IMR-90 (cell line): ENCODE measurements around the gene COL12A1. TPM values are rescaled to one million over a fixed set of nuclear protein-coding genes. Genes with fewer than 3 reads are reported as not detected.

Experiments used
- ATAC-seq: fragments of 200-7000 bp; cut with Tn5 transposase; 2 replicates; pipeline ENCODE4 v1.9.1; 2020; ENCODE audit warnings: low read depth, mild to moderate bottlenecking, moderate library complexity
- BruUV-seq: library from RNA; stranded (reverse); fragments of 400-500 nt; replicated peaks from 2 replicates; lab custom pipeline; 2021; lab: Mats Ljungman, UMichigan
- CTCF ChIA-PET: fragments of 300-600 bp; formaldehyde crosslinking; extraction: SDS; loops from one replicate; lab custom pipeline; 2021; ENCODE audit warnings: antibody characterized with exemption; lab: Yijun Ruan, JAX
- POLR2A ChIA-PET: fragments of 300-600 bp; sonication (Branson Sonifier 250); formaldehyde crosslinking; loops from one replicate; lab custom pipeline; 2022; ENCODE audit warnings: antibody characterized with exemption; ENCODE audit not compliant: unreplicated experiment; lab: Charles Lee
- DNase-seq: peaks from one replicate; pipeline ENCODE4 v3.0.0; 2013
- H2AFZ ChIP-seq: replicated peaks from 2 replicates; pipeline ENCODE3; 2013; ENCODE audit warnings: low read length, mild to moderate bottlenecking; ENCODE audit not compliant: poor library complexity
- H2AK5ac ChIP-seq: 2 replicates; pipeline ENCODE4 v1.6.1; 2013; ENCODE audit warnings: low read depth, low read length, inconsistent platforms
- H2AK9ac ChIP-seq: replicated peaks from 2 replicates; pipeline ENCODE3; 2013; ENCODE audit warnings: mild to moderate bottlenecking, low read depth, low read length, moderate library complexity; ENCODE audit not compliant: poor library complexity
- H2BK120ac ChIP-seq: 2 replicates; pipeline ENCODE4 v1.6.1; 2013; ENCODE audit warnings: low read depth, low read length, inconsistent platforms
- H2BK15ac ChIP-seq: 3 replicates; pipeline ENCODE4 v1.6.1; 2013; ENCODE audit warnings: low read depth, low read length, inconsistent platforms
- H2BK20ac ChIP-seq: 2 replicates; pipeline ENCODE4 v1.6.1; 2013; ENCODE audit warnings: low read depth, mild to moderate bottlenecking, inconsistent platforms, low read length, moderate library complexity
- H2BK5ac ChIP-seq: 2 replicates; pipeline ENCODE4 v1.6.1; 2013; ENCODE audit warnings: mild to moderate bottlenecking, low read depth, low read length, inconsistent platforms; ENCODE audit not compliant: poor library complexity, severe bottlenecking
- H3K14ac ChIP-seq: replicated peaks from 2 replicates; pipeline ENCODE4 v1.6.1; 2013; ENCODE audit warnings: low read depth, low read length, inconsistent platforms
- H3K18ac ChIP-seq: 2 replicates; pipeline ENCODE4 v1.6.1; 2013; ENCODE audit warnings: low read depth, low read length, control low read depth
- H3K23ac ChIP-seq: 2 replicates; pipeline ENCODE4 v1.6.1; 2013; ENCODE audit warnings: low read depth, low read length, inconsistent platforms
- H3K27ac ChIP-seq: 2 replicates; pipeline ENCODE4 v1.5.1; 2013; ENCODE audit warnings: mild to moderate bottlenecking, control low read depth, low read length; ENCODE audit not compliant: insufficient read depth
- H3K27me3 ChIP-seq: 2 replicates; pipeline ENCODE4 v1.6.1; 2013; ENCODE audit warnings: low read length; ENCODE audit not compliant: control insufficient read depth, insufficient read depth
- H3K36me3 ChIP-seq: 2 replicates; pipeline ENCODE4 v1.6.1; 2013; ENCODE audit warnings: low read length, mixed read lengths; ENCODE audit not compliant: control insufficient read depth, insufficient read depth
- H3K4ac ChIP-seq: 2 replicates; pipeline ENCODE4 v1.6.1; 2013; ENCODE audit warnings: low read depth, low read length, inconsistent platforms
- H3K4me1 ChIP-seq: 2 replicates; pipeline ENCODE4 v1.6.1; 2013; ENCODE audit warnings: low read length, mixed read lengths; ENCODE audit not compliant: control insufficient read depth, insufficient read depth
- H3K4me2 ChIP-seq: 2 replicates; pipeline ENCODE4 v1.6.1; 2013; ENCODE audit warnings: low read depth, mild to moderate bottlenecking, control low read depth, low read length, moderate library complexity
- H3K4me3 ChIP-seq: 2 replicates; pipeline ENCODE4 v1.5.1; 2013; ENCODE audit warnings: low read depth, mild to moderate bottlenecking, control low read depth, low read length, moderate library complexity; ENCODE audit not compliant: insufficient read depth
- H3K56ac ChIP-seq: 2 replicates; pipeline ENCODE4 v1.6.1; 2013; ENCODE audit warnings: low read length, inconsistent platforms; ENCODE audit not compliant: insufficient read depth; ENCODE audit errors: extremely low read depth
- H3K79me1 ChIP-seq, 2 experiments: 2 replicates each; pipeline ENCODE4 v1.6.1; 2013; ENCODE audit warnings: low read length in 2 of 2, inconsistent platforms in 1 of 2, low read depth in 1 of 2
- H3K9ac ChIP-seq: 2 replicates; pipeline ENCODE4 v1.6.1; 2013; ENCODE audit warnings: low read depth, low read length, control low read depth
- H3K9me1 ChIP-seq: 2 replicates; pipeline ENCODE4 v1.6.1; 2013; ENCODE audit warnings: low read length, inconsistent platforms; ENCODE audit not compliant: insufficient read depth
- H3K9me3 ChIP-seq: 2 replicates; pipeline ENCODE4 v1.6.1; 2013; ENCODE audit warnings: low read length; ENCODE audit not compliant: control insufficient read depth, insufficient read depth
- H4K20me1 ChIP-seq: 2 replicates; pipeline ENCODE4 v1.6.1; 2013; ENCODE audit warnings: low read length, inconsistent platforms; ENCODE audit not compliant: insufficient read depth
- H4K5ac ChIP-seq: 2 replicates; pipeline ENCODE4 v1.6.1; 2013; ENCODE audit warnings: mild to moderate bottlenecking, low read depth, low read length, control low read depth
- H4K8ac ChIP-seq, 2 experiments: 2 replicates each; pipeline ENCODE4 v1.6.1; 2013; ENCODE audit warnings: low read depth in 2 of 2, low read length in 2 of 2, control low read depth in 1 of 2, inconsistent platforms in 1 of 2
- H4K91ac ChIP-seq: 2 replicates; pipeline ENCODE4 v1.6.1; 2013; ENCODE audit warnings: low read depth, low read length, inconsistent platforms; ENCODE audit not compliant: insufficient read depth
- BHLHE40 ChIP-seq: fragments of 150-350 bp; IDR thresholded peaks from 2 replicates; pipeline ENCODE4 v1.6.1; 2016; ENCODE audit warnings: mild to moderate bottlenecking, low read depth, low read length
- CEBPB ChIP-seq: IDR thresholded peaks from 2 replicates; pipeline ENCODE4 v1.6.1; 2012; ENCODE audit warnings: low read depth, low read length, improper control_type of control experiment
- CTCF ChIP-seq: conservative IDR thresholded peaks from 2 replicates; pipeline ENCODE4 v1.5.1; 2012; ENCODE audit warnings: mild to moderate bottlenecking, low read depth, low read length, improper control_type of control experiment
- ELK1 ChIP-seq: fragments of 150-350 bp; IDR thresholded peaks from 2 replicates; pipeline ENCODE4 v1.6.1; 2016; ENCODE audit warnings: low read depth, mild to moderate bottlenecking, low read length, moderate library complexity, borderline replicate concordance
- MAFK ChIP-seq: IDR thresholded peaks from 2 replicates; pipeline ENCODE4 v1.6.1; 2012; ENCODE audit warnings: low read depth, low read length, improper control_type of control experiment
- MXI1 ChIP-seq: IDR thresholded peaks from 2 replicates; pipeline ENCODE4 v1.6.1; 2012; ENCODE audit warnings: low read depth, mild to moderate bottlenecking, low read length, moderate library complexity, borderline replicate concordance
- RAD21 ChIP-seq: IDR thresholded peaks from 2 replicates; pipeline ENCODE4 v1.6.1; 2012; ENCODE audit warnings: low read length, improper control_type of control experiment
- RFX5 ChIP-seq: IDR thresholded peaks from 2 replicates; pipeline ENCODE4 v1.8.0; 2012; ENCODE audit warnings: low read depth, mild to moderate bottlenecking, low read length, moderate library complexity
- USF2 ChIP-seq: fragments of 150-350 bp; IDR thresholded peaks from 2 replicates; pipeline ENCODE4 v1.6.1; 2017; ENCODE audit warnings: mild to moderate bottlenecking, antibody characterized with exemption, low read length, low read depth
- WGBS, 2 experiments: methylation state at CpG; one replicate each; pipeline versions ENCODE4 v1.1.5 to v1.1.7; 2013; ENCODE audit warnings: missing lambda C conversion rate in 2 of 2; ENCODE audit not compliant: insufficient read length in 1 of 2; ENCODE audit errors: extremely low coverage in 2 of 2; 5-methylcytosine and 5-hydroxymethylcytosine counted together
- dilution Hi-C: fragments of 300-500 bp; cut with HindIII; formaldehyde crosslinking; loops from one replicate; pipeline ENCODE4 v1.14.3; 2018; ENCODE audit warnings: low sequenced_read_pairs; ENCODE audit not compliant: unreplicated experiment
- in situ Hi-C: fragments of 300-500 bp; cut with MboI; formaldehyde crosslinking; loops from 3 replicates; pipeline ENCODE4 v1.14.3; 2019; ENCODE audit warnings: low sequenced_read_pairs, inconsistent platforms, mixed read lengths
- intact Hi-C: fragments of 100-400 bp; cut with micrococcal nuclease; formaldehyde crosslinking; loops from 2 replicates; pipeline ENCODE4 v1.10.0; 2022
- polyA plus RNA-seq, 3 experiments: library from polyadenylated mRNA; depleted of rRNA; stranded (reverse); fragments of >200 nt; gene quantifications; 2 replicates each; pipeline ENCODE4 v1.2.3, GENCODE V29; 2012; ENCODE audit warnings: low replicate concordance in 1 of 3
- total RNA-seq: library from RNA; depleted of rRNA; stranded (reverse); fragments of >200 nt; gene quantifications from 2 replicates; pipeline ENCODE4 v1.2.3, GENCODE V29; 2012

COL12A1 gene
- total and polyA plus RNA-seq, 2 of the 4 experiments (the other 2 are of a cell fraction), result 350 to 452 TPM

GRCh38 chr6:75176076-75176582 is 29.7 kb downstream of the COL12A1 start:
- Histone ChIP-seq H3K27me3 (no peaks in the 10 kb centered on the region), H3K4me1 (peaks cover 5% of the 10 kb centered on the region), H2BK120ac (no peak overlapping the region), H2AK5ac (peak overlapping the region; percentile 24; the same call in 1 of the 2 replicates), H3K4me3 (no peak overlapping the region), H3K4ac (no peak overlapping the region), H2BK15ac (no peak overlapping the region), H4K91ac (no peak overlapping the region), H3K56ac (no peak overlapping the region), H2BK5ac (peak overlapping the region; percentile 44), H2BK20ac (no peak overlapping the region), H2AFZ (no peak overlapping the region), H3K18ac (no peak overlapping the region), H4K8ac (peak overlapping the region in 1 of 2 experiments; percentile 54; a peak in 2 of 4 replicates), H3K9ac (no peak overlapping the region), H3K4me2 (no peak overlapping the region), H3K23ac (peak overlapping the region; percentile 43; the same call in 1 of the 2 replicates), H3K9me1 (peaks cover 14% of the 10 kb centered on the region), H4K20me1 (peaks cover 33% of the 10 kb centered on the region), H3K9me3 (no peaks in the 10 kb centered on the region), H3K14ac (no peak overlapping the region), H3K79me1 (peaks cover 30 to 71% of the 10 kb centered on the region in 2 experiments), H3K27ac (peak overlapping the region; percentile 12; the same call in 1 of the 2 replicates), H3K36me3 (peaks cover 40% of the 10 kb centered on the region), H2AK9ac (no peak overlapping the region), H4K5ac (no peak overlapping the region)
- ChIA-PET POLR2A (no interaction called here), CTCF (no interaction called here)
- BruUV-seq, result no TSS peak
- in situ Hi-C loops (no loop called here), dilution Hi-C loops (no loop called here), intact Hi-C loops (loop anchor here (5.0 kb wide), 1 partner anchor 34 kb away; no protein-coding TSS in a partner anchor)
- TF ChIP-seq CEBPB (no peak), USF2 (no peak), RFX5 (no peak), ELK1 (no peak), RAD21 (no peak), MAFK (no peak), MXI1 (no peak), BHLHE40 (no peak), CTCF (no peak)
- no peak for DNase-seq
- no peak for ATAC-seq
- 100% methylated on average over 1 of the region's 3 CpGs; no CpG with 5 or more reads in 1 of the 2 experiments for WGBS, 2 experiments
